K562 (cell line): Measurements from ENCODE around the gene TBX1. TPM values are rescaled to one million over a fixed set of nuclear protein-coding genes. Genes with fewer than 3 reads are reported as not detected.

Source experiments
- BHLHE40 ChIP-seq: IDR thresholded peaks from 2 replicates; pipeline ENCODE4 v1.6.1; 2011; ENCODE audit warnings: low read length, improper control_type of control experiment
- CTBP1 ChIP-seq: fragments of 450-650 bp; IDR thresholded peaks from 2 replicates; pipeline ENCODE4 v1.6.1; 2016; ENCODE audit warnings: borderline replicate concordance
- ELF4 ChIP-seq: fragments of 450-650 bp; formaldehyde crosslinking; IDR thresholded peaks from 2 replicates; pipeline ENCODE4 v1.4.0; 2022; ENCODE audit warnings: missing genetic modification characterization
- FIP1L1 ChIP-seq: fragments of 200-400 bp; formaldehyde crosslinking; IDR thresholded peaks from 2 replicates; pipeline ENCODE4 v1.6.1; 2018; ENCODE audit warnings: mild to moderate bottlenecking, low read depth, low read length; ENCODE audit not compliant: poor library complexity, severe bottlenecking
- GATAD2A ChIP-seq: fragments of 450-650 bp; IDR thresholded peaks from 2 replicates; pipeline ENCODE4 v1.6.1; 2017
- NR0B1 ChIP-seq: fragments of 450-650 bp; IDR thresholded peaks from one replicate; pipeline ENCODE4 v1.6.1; 2018; ENCODE audit warnings: mild to moderate bottlenecking, moderate library complexity; ENCODE audit not compliant: partially characterized antibody
- POU5F1 ChIP-seq: fragments of 150-350 bp; IDR thresholded peaks from 2 replicates; pipeline ENCODE4 v1.6.1; 2014; ENCODE audit warnings: borderline replicate concordance, low read length, low read depth, mild to moderate bottlenecking; ENCODE audit not compliant: partially characterized antibody
- SMARCB1 ChIP-seq: IDR thresholded peaks from 2 replicates; pipeline ENCODE4 v1.6.1; 2011; ENCODE audit warnings: improper control_type of control experiment, low read depth; ENCODE audit not compliant: insufficient read length
- SRF ChIP-seq, 2 experiments: fragments of 250-450, 450-650 bp in 1 of 2; sonication (Bioruptor Pico) in 1 of 2; sonication (generic) in 1 of 2; formaldehyde crosslinking; IDR thresholded peaks; 2 replicates each; pipeline versions ENCODE4 v1.5.0 to v1.5.1; 2020 to 2022; ENCODE audit warnings: mild to moderate bottlenecking in 1 of 2, missing genetic modification reagents in 1 of 2
- THAP7 ChIP-seq: fragments of 250-450 bp; sonication (Bioruptor Pico); IDR thresholded peaks from 2 replicates; pipeline ENCODE4 v1.5.0; 2021
- ZNF609 ChIP-seq: sonication (generic); formaldehyde crosslinking; IDR thresholded peaks from 2 replicates; pipeline ENCODE4 v1.8.1; 2023; ENCODE audit warnings: missing genetic modification reagents, mild to moderate bottlenecking, borderline replicate concordance
- ZNF696 ChIP-seq: fragments of 250-450 bp; sonication (Bioruptor Pico); conservative IDR thresholded peaks from 2 replicates; pipeline ENCODE4 v1.4.0; 2020; ENCODE audit warnings: mild to moderate bottlenecking, moderate library complexity
- ZNF79 ChIP-seq: fragments of 250-450 bp; sonication (Bioruptor Pico); IDR thresholded peaks from 2 replicates; pipeline ENCODE4 v1.4.0; 2020; ENCODE audit warnings: low read depth, mild to moderate bottlenecking, moderate library complexity
- polyA plus RNA-seq, 8 experiments: library from polyadenylated mRNA; depleted of rRNA in 4 of 8; stranded (reverse) in 5 of 8; unstranded in 3 of 8; fragments of >200 nt; fragmentation: Nextera tagmentation in 2 of 8; fragmentation: Illumina TruSeq in 1 of 8; extraction: Ambion mirVana in 2 of 8; extraction: Trizol in 1 of 8; gene quantifications; 2 replicates each; pipeline versions ENCODE4 v1.2.1 to v1.2.3, GENCODE V29; 2011 to 2014; ENCODE audit warnings: inconsistent platforms in 1 of 8, missing spikeins in 1 of 8
- total RNA-seq, 7 experiments: library from RNA; depleted of rRNA in 6 of 7; stranded (reverse); fragments of >200 nt in 6 of 7; fragmentation: Illumina TruSeq in 2 of 7; extraction: Trizol in 2 of 7; gene quantifications; 2 replicates each; pipeline versions ENCODE4 v1.2.1 to v1.2.3, GENCODE V29; 2011 to 2021; ENCODE audit warnings: low replicate concordance in 1 of 7

The TBX1 gene
- total and polyA plus RNA-seq, 9 of the 15 experiments (the other 6 are each of a cell fraction or from before 2014, with no cell fraction given), result 0.07 to 35.0 (median 3.9) TPM

GRCh38 chr22:19756288-19757128 is 4.1 kb upstream of the TBX1 start (continued):
- TF ChIP-seq ZNF609 (CRISPR knock-in tag), result no peak
- no peak for TF ChIP-seq SMARCB1
- no peak for TF ChIP-seq ZNF79
- peak in 1 of 2 experiments; percentile 82; a peak in 2 of 4 replicates for TF ChIP-seq SRF (CRISPR knock-in tag; IDR thresholded peaks at IDR 0.05)
- TF ChIP-seq CTBP1, result peak; percentile 99
- TF ChIP-seq THAP7 (CRISPR knock-in tag), result 0 out of 2 replicates have a peak, but pooled peaks have one; percentile 30
- no peak for TF ChIP-seq NR0B1
- no peak for TF ChIP-seq POU5F1
- peak; percentile 82; the same call in 1 of the 2 replicates for TF ChIP-seq BHLHE40
- TF ChIP-seq ELF4 (CRISPR knock-in tag), result peak; percentile 45; the same call in 1 of the 2 replicates
- TF ChIP-seq ZNF696, result no peak
- TF ChIP-seq FIP1L1, result peak; percentile 79
- TF ChIP-seq GATAD2A, result peak; percentile 97
